Keratinocyte (primary cell): Measurements from ENCODE around the gene MPP4. TPM values are rescaled to one million over a fixed set of nuclear protein-coding genes. Genes with fewer than 3 reads are reported as not detected.

ENCODE experiments used
- DNase-seq: peaks from one replicate; pipeline ENCODE4 v3.0.0-alpha.2; 2011; ENCODE audit warnings: low read depth, missing footprints, low spot score
- FAIRE-seq: peaks from 2 replicates; lab custom pipeline; 2011; peaks lifted over from hg19 to GRCh38; lab: Jason Lieb, UNC
- H2AFZ ChIP-seq: 2 replicates; pipeline ENCODE4 v1.6.0; 2012; ENCODE audit warnings: low read length, control low read depth, inconsistent platforms; ENCODE audit not compliant: control insufficient read depth
- H3K27ac ChIP-seq: 2 replicates; pipeline ENCODE4 v1.5.1; 2011; ENCODE audit warnings: low read length; ENCODE audit not compliant: control insufficient read depth, insufficient read depth
- H3K27me3 ChIP-seq: 3 replicates; pipeline ENCODE4 v1.6.0; 2011; ENCODE audit warnings: low read length; ENCODE audit not compliant: control insufficient read depth, insufficient read depth; ENCODE audit errors: extremely low read depth
- H3K36me3 ChIP-seq, 2 experiments: 2 replicates in 1 of 2; 3 replicates in 1 of 2; pipeline ENCODE4 v1.5.1; 2011; ENCODE audit warnings: low read length in 2 of 2, mild to moderate bottlenecking in 1 of 2; ENCODE audit not compliant: control insufficient read depth in 2 of 2, insufficient read depth in 2 of 2; ENCODE audit errors: extremely low read depth in 1 of 2
- H3K4me1 ChIP-seq: 3 replicates; pipeline ENCODE4 v1.5.1; 2011; ENCODE audit warnings: low read length; ENCODE audit not compliant: control insufficient read depth, insufficient read depth; ENCODE audit errors: extremely low read depth
- H3K4me2 ChIP-seq: 3 replicates; pipeline ENCODE4 v1.6.0; 2011; ENCODE audit warnings: low read depth, low read length; ENCODE audit not compliant: control insufficient read depth, insufficient read depth; ENCODE audit errors: extremely low read depth
- H3K4me3 ChIP-seq, 3 experiments: fragments of 200-600 bp in 1 of 3; sonication (generic) in 1 of 3; 2 replicates in 2 of 3; 3 replicates in 1 of 3; pipeline ENCODE4 v1.5.1; 2011 to 2016; ENCODE audit warnings: low read length in 3 of 3, mild to moderate bottlenecking in 3 of 3, control low read depth in 2 of 3, inconsistent platforms in 1 of 3, low read depth in 1 of 3, mixed read lengths in 1 of 3, mixed run types in 1 of 3, moderate library complexity in 1 of 3; ENCODE audit not compliant: control insufficient read depth in 2 of 3, insufficient read depth in 2 of 3; ENCODE audit errors: extremely low read depth in 1 of 3
- H3K79me2 ChIP-seq: 2 replicates; pipeline ENCODE4 v1.6.0; 2012; ENCODE audit warnings: low read length; ENCODE audit not compliant: control insufficient read depth, insufficient read depth
- H3K9ac ChIP-seq: 3 replicates; pipeline ENCODE4 v1.6.0; 2011; ENCODE audit warnings: low read length; ENCODE audit not compliant: control insufficient read depth, insufficient read depth; ENCODE audit errors: extremely low read depth
- H3K9me1 ChIP-seq: 3 replicates; pipeline ENCODE4 v1.6.0; 2011; ENCODE audit warnings: low read length; ENCODE audit not compliant: control insufficient read depth, insufficient read depth; ENCODE audit errors: extremely low read depth
- H3K9me3 ChIP-seq: 2 replicates; pipeline ENCODE4 v1.5.1; 2012; ENCODE audit warnings: low read depth, low read length; ENCODE audit not compliant: control insufficient read depth
- H4K20me1 ChIP-seq: 3 replicates; pipeline ENCODE4 v1.6.0; 2011; ENCODE audit warnings: low read length; ENCODE audit not compliant: control insufficient read depth, insufficient read depth; ENCODE audit errors: extremely low read depth
- EZH2 ChIP-seq: IDR thresholded peaks from one replicate; pipeline ENCODE4 v1.6.1; 2012; ENCODE audit warnings: inconsistent platforms, mild to moderate bottlenecking, low read length, moderate library complexity
- dilution Hi-C: fragments of 300-500 bp; cut with MboI; formaldehyde crosslinking; loops from one replicate; pipeline ENCODE4 v1.7.0; 2020; ENCODE audit warnings: low sequenced_read_pairs; ENCODE audit not compliant: extremely low pct_ligation_motif_present
- polyA plus RNA-seq, 5 experiments: library from polyadenylated mRNA; depleted of rRNA in 3 of 5; stranded (reverse) in 3 of 5; stranded (forward) in 1 of 5; unstranded in 1 of 5; fragments of >200 nt; gene quantifications; 1 replicate in 1 of 5; 2 replicates in 3 of 5; 3 replicates in 1 of 5; pipeline versions ENCODE4 v1.2.1 to v1.2.3, GENCODE V29; 2011 to 2012; ENCODE audit warnings: missing spikeins in 2 of 5, low read depth in 1 of 5, low replicate concordance in 1 of 5
- TF ChIP-seq, protein P1 (sequence below), 3 experiments: IDR thresholded peaks in 1 of 3; conservative IDR thresholded peaks in 1 of 3; optimal IDR thresholded peaks in 1 of 3; 2 replicates in 2 of 3; 3 replicates in 1 of 3; pipeline versions ENCODE3 to v1.5.1; 2011; ENCODE audit warnings: low read length in 3 of 3, mild to moderate bottlenecking in 3 of 3, moderate library complexity in 2 of 3, control low read depth in 1 of 3, inconsistent platforms in 1 of 3; ENCODE audit not compliant: insufficient read depth in 2 of 3; ENCODE audit errors: extremely low read depth in 1 of 3

Gene MPP4
- polyA plus RNA-seq, 1 donor (not counting 4 experiments of a cell fraction or from before 2014, with no cell fraction given), result 0.42 TPM

DNA sequence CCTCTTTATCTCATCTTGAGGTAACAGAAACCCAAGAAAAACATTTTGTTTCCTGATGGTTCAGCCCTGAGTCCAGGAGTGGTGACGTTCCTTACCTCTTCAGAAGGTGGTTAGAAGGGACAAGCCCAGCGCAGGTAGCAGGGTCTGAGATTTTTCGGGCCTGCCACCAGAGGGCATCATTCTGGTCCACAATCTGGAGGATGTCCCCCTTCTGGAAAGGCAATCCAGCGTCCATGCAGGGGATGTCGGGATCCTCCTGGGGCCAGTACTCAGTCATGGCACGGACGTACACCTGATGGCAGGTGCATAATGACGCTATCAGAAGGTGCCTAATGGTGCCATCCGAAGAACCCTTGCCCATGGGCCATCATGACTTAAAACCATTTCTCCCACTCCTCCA lies 17.7 kb downstream of the MPP4 start:
- Histone ChIP-seq H3K36me3 (no peaks in the 10 kb centered on the region), H3K4me1 (no peaks in the 10 kb centered on the region), H3K27me3 (no peaks in the 10 kb centered on the region), H3K27ac (no peak overlapping the region), H3K4me3 (no peak overlapping the region), H3K4me2 (no peak overlapping the region), H4K20me1 (no peaks in the 10 kb centered on the region), H3K9me3 (no peaks in the 10 kb centered on the region), H3K9me1 (no peaks in the 10 kb centered on the region), H3K9ac (no peak overlapping the region), H3K79me2 (no peaks in the 10 kb centered on the region), H2AFZ (no peak overlapping the region)
- dilution Hi-C loops, result no loop called here
- FAIRE-seq (no peak), DNase-seq (no peak)
- no peak for TF ChIP-seq EZH2
- TF ChIP-seq, protein P1, sequence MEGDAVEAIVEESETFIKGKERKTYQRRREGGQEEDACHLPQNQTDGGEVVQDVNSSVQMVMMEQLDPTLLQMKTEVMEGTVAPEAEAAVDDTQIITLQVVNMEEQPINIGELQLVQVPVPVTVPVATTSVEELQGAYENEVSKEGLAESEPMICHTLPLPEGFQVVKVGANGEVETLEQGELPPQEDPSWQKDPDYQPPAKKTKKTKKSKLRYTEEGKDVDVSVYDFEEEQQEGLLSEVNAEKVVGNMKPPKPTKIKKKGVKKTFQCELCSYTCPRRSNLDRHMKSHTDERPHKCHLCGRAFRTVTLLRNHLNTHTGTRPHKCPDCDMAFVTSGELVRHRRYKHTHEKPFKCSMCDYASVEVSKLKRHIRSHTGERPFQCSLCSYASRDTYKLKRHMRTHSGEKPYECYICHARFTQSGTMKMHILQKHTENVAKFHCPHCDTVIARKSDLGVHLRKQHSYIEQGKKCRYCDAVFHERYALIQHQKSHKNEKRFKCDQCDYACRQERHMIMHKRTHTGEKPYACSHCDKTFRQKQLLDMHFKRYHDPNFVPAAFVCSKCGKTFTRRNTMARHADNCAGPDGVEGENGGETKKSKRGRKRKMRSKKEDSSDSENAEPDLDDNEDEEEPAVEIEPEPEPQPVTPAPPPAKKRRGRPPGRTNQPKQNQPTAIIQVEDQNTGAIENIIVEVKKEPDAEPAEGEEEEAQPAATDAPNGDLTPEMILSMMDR (optimal IDR thresholded peaks at IDR 0.05 in 1 of 3, IDR thresholded peaks at IDR 0.05 in 1 of 3, conservative IDR thresholded peaks at IDR 0.05 in 1 of 3; ENCODE audit: extremely low read depth in 1 of 3, insufficient read depth in 2 of 3, low read length in 3 of 3), result peak; percentile 52 to 73 (median 53)

DNA sequence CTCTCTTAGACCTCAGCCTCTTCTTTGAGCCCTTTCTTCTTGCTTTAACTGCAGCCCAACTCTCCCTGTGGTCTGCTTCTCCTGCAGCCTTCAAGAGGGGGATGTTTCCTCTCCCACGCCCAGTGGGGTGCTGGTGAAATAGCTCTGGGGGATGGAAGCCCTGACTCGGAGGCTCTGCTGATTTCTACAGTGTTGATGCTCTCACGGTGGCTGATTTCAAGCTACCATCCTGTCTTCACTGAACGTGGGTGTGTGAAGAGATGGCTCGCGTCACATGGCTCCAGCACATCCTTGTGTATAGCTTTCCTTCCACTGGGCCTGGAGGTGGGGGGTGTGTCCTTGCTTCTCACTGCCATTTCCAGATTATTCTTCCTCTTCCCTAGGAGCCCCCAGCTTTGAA lies 20.0 kb downstream of the MPP4 start:
- no peaks in the 10 kb centered on the region for H4K20me1 ChIP-seq
- no peak overlapping the region for H2AFZ ChIP-seq
- no peak overlapping the region for H3K4me3 ChIP-seq
- FAIRE-seq, result no peak
- H3K36me3 ChIP-seq, result no peaks in the 10 kb centered on the region
- H3K4me1 ChIP-seq, result no peaks in the 10 kb centered on the region
- TF ChIP-seq EZH2, result no peak
- TF ChIP-seq, protein P1 (optimal IDR thresholded peaks at IDR 0.05 in 1 of 3, IDR thresholded peaks at IDR 0.05 in 1 of 3, conservative IDR thresholded peaks at IDR 0.05 in 1 of 3; ENCODE audit: extremely low read depth in 1 of 3, insufficient read depth in 2 of 3, low read length in 3 of 3), result no peak
- H3K9me3 ChIP-seq, result no peaks in the 10 kb centered on the region
- no peak overlapping the region for H3K9ac ChIP-seq
- no peaks in the 10 kb centered on the region for H3K79me2 ChIP-seq
- no peak overlapping the region for H3K4me2 ChIP-seq
- dilution Hi-C loops, result no loop called here
- DNase-seq, result no peak
- H3K27me3 ChIP-seq, result no peaks in the 10 kb centered on the region
- no peaks in the 10 kb centered on the region for H3K9me1 ChIP-seq
- H3K27ac ChIP-seq, result no peak overlapping the region
